ENCODE measurements around the gene TOR4A.

The TOR4A gene

GRCh38 chr9:137245450-137246421 lies 31.8 kb upstream of the TOR4A start:
- TF ChIP-seq SIN3A (IDR thresholded peaks at IDR 0.05; ENCODE audit: borderline replicate concordance, insufficient read depth, low read length), result no peak
- TF ChIP-seq POLR2AphosphoS5 (IDR thresholded peaks at IDR 0.05; ENCODE audit: low read depth, low read length), result no peak
- no peak for TF ChIP-seq REST (IDR thresholded peaks at IDR 0.05; ENCODE audit: insufficient read depth in 1 of 2, low read depth in 2 of 2, low read length in 2 of 2)
- TF ChIP-seq FOXP2 (optimal IDR thresholded peaks at IDR 0.05; ENCODE audit: borderline replicate concordance, extremely low read depth, extremely low read length, insufficient read depth), result no peak

DNA sequence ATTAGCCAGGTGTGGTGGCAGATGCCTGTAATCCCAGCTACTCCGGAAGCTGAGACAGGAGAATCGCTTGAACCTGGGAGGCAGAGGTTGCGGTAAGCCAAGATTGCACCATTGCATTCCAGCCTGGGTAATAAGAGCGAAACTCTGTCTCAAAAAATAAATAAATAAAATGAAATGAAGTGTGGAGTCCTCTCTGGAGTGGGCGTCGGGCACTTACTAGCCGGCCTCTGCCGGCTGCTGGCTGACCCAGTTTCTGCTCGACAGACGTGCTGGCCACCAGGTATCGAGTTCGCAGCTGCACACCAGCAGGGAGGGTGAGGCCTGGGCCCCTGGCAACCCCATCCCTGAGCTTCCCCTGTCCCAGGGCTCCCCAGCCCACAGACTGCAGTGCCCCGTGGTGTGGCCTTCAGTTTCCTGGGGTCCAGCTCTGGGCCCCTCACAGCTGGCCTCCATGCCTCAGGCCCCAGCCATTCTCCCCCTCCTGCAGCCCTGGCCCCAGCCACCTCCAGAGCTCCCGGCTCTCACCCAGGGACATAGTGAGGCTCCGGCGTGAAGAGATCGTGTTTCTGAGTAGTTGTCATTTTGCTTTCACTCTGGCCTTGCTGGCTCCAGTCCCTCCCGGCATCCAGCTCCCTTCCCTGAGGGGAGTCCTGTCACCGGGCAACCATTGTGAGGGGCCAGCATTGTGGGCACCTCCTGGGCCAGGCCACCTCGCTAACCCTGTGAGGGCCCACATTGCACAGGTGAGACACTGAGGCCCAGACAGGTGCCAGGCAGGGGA lies 30.2 kb upstream of the TOR4A start:
- no peak for TF ChIP-seq FOXP2 (optimal IDR thresholded peaks at IDR 0.05; ENCODE audit: borderline replicate concordance, extremely low read depth, extremely low read length, insufficient read depth)
- no peak for TF ChIP-seq SIN3A (IDR thresholded peaks at IDR 0.05; ENCODE audit: borderline replicate concordance, insufficient read depth, low read length)
- TF ChIP-seq TAF1 (IDR thresholded peaks at IDR 0.05; ENCODE audit: borderline replicate concordance, insufficient read depth, low read length), result no peak
- no peak for TF ChIP-seq REST (IDR thresholded peaks at IDR 0.05; ENCODE audit: insufficient read depth in 1 of 2, low read depth in 2 of 2, low read length in 2 of 2)
- no peak for TF ChIP-seq POLR2AphosphoS5 (IDR thresholded peaks at IDR 0.05; ENCODE audit: low read depth, low read length)

GRCh38 chr9:137247916-137248175 lies 29.7 kb upstream of the TOR4A start:
- TF ChIP-seq POLR2AphosphoS5 (IDR thresholded peaks at IDR 0.05; ENCODE audit: low read depth, low read length) (no peak), FOXP2 (optimal IDR thresholded peaks at IDR 0.05; ENCODE audit: borderline replicate concordance, extremely low read depth, extremely low read length, insufficient read depth) (no peak), REST (IDR thresholded peaks at IDR 0.05; ENCODE audit: insufficient read depth in 1 of 2, low read depth in 2 of 2, low read length in 2 of 2) (no peak), SIN3A (IDR thresholded peaks at IDR 0.05; ENCODE audit: borderline replicate concordance, insufficient read depth, low read length) (no peak), TAF1 (IDR thresholded peaks at IDR 0.05; ENCODE audit: borderline replicate concordance, insufficient read depth, low read length) (no peak)

- TF ChIP-seq TAF1 (IDR thresholded peaks at IDR 0.05; ENCODE audit: borderline replicate concordance, insufficient read depth, low read length), result no peak
Observed at GRCh38 chr9:137250329-137251193, 27.0 kb upstream of the TOR4A start.

- no peak for TF ChIP-seq POLR2AphosphoS5 (IDR thresholded peaks at IDR 0.05; ENCODE audit: low read depth, low read length)
- no peak for TF ChIP-seq TAF1 (IDR thresholded peaks at IDR 0.05; ENCODE audit: borderline replicate concordance, insufficient read depth, low read length)
- TF ChIP-seq REST (IDR thresholded peaks at IDR 0.05; ENCODE audit: insufficient read depth in 1 of 2, low read depth in 2 of 2, low read length in 2 of 2), result no peak
- TF ChIP-seq SIN3A (IDR thresholded peaks at IDR 0.05; ENCODE audit: borderline replicate concordance, insufficient read depth, low read length), result no peak
- no peak for TF ChIP-seq FOXP2 (optimal IDR thresholded peaks at IDR 0.05; ENCODE audit: borderline replicate concordance, extremely low read depth, extremely low read length, insufficient read depth)
Observed at GRCh38 chr9:137251194-137251461, 26.4 kb upstream of the TOR4A start, which contains the start of gene STPG3. TSS of gene STPG3 (plus strand) at chr9:137251286. CDS start at chr9:137251287, 1 bp downstream.

All from PFSK-1 (cell line).